Measurements from ENCODE around the gene MAP3K21.

- TF ChIP-seq GATA2 (IDR thresholded peaks at IDR 0.05; ENCODE audit: low read depth, low read length): no peak
- TF ChIP-seq GATA3 (IDR thresholded peaks at IDR 0.05; ENCODE audit: low read depth, low read length): no peak
Observed at GRCh38 chr1:233379869-233380438, 52.4 kb downstream of the MAP3K21 start.
